Heart left ventricle (tissue), 13 donors: Measurements from ENCODE around the gene ZNF491.

Experiments used
- CTCF ChIP-seq, 12 donors: fragments of 200-600 bp; sonication (generic) in 4 of 12; IDR thresholded peaks; one replicate each; pipeline versions ENCODE4 v1.5.0 to v1.8.0; 2018 to 2022; ENCODE audit warnings: antibody characterized with exemption in 12 of 12, mild to moderate bottlenecking in 5 of 12
- POLR2A ChIP-seq, 2 donors: fragments of 450-650 bp; IDR thresholded peaks; one replicate each; pipeline ENCODE4 v1.6.1; 2017; ENCODE audit warnings: antibody characterized with exemption in 2 of 2, mild to moderate bottlenecking in 2 of 2, moderate library complexity in 2 of 2
- donor health status: ischemic (EF 13 %, LVEDD 7.1; RV severe dilation, severe dysfunction).
- donor health status: DM: no; HTN: yes; CAD: no.
- donor health status: DM: no; HTN: no; CAD: no.
- donor health status: ischemic (EF 25% LVEDD 6.9; RV normal size, moderate dysfunction).
- donor health status: ischemic (EF 25% LVEDD 5.7; RV mildly dilated, moderate dysfunction).
- donor health status: ischemic (EF 35%, LVEDD 5.7; RV mildly dilated, moderate dysfunction).
- donor health status: nonischemic (EF 11% LVEDD 7.7; RV severe dilation, severe dysfunction).
- donor health status: DM: yes; HTN: yes; CAD: no.
- donor health status: PGD.
- donor health status: ischemic (EF 29% LVEDD 5.4; RV normal size, mild dysfunction).
- donor health status: nonischemic (EF 23%, LVEDD 6.1; RV moderate dilation, normal function).

- TF ChIP-seq CTCF (IDR thresholded peaks at IDR 0.05) (no peak), POLR2A (IDR thresholded peaks at IDR 0.05) (no peak)
These were observed 41.4 kb upstream of the ZNF491 start for GRCh38 chr19:11756965-11757364.
